ENCODE data around the gene TASOR2.

- TF ChIP-seq POLR2A (IDR thresholded peaks at IDR 0.05; ENCODE audit: low read depth, low read length) (no peak), POLR2AphosphoS5 (IDR thresholded peaks at IDR 0.05; ENCODE audit: low read depth, low read length) (no peak)
Measured at GRCh38 chr10:5684971-5685763, 529 bp downstream of the TASOR2 start.

All from GM12892 (cell line).